ENCODE measurements around the gene MYCT1. TPM values are rescaled to one million over a fixed set of nuclear protein-coding genes. Genes with fewer than 3 reads are reported as not detected.

The MYCT1 gene
- total RNA-seq, 8 experiments from 2014 or later = 0.09 to 0.28 TPM; not detected in 6

GRCh38 chr6:152734630-152735029 lies 36.9 kb downstream of the MYCT1 start:
- in situ Hi-C loops (cut with MboI; ENCODE audit: low pct_unique_long_range_greater_than_20kb in 2 of 9, low sequenced_read_pairs in 9 of 9, unreplicated experiment in 9 of 9) = loop anchor here in 1 of 9 experiments (25.0 kb wide), 1 partner anchor 203 kb away; no protein-coding TSS in a partner anchor
- no peaks in the 10 kb centered on the region for H3K4me1 ChIP-seq (replicated peaks in 1 of 2)
- 20 to 100% (median 60%) methylated on average over 1 to 2 of the region's 2 CpGs; no CpG with 5 or more reads in 2 of the 10 experiments for WGBS, 10 experiments
- H3K27ac ChIP-seq = no peak overlapping the region
- ATAC-seq (replicated peaks in 6 of 8) = no peak
- no peak overlapping the region for H3K4me3 ChIP-seq

- Histone ChIP-seq H3K27ac (no peak overlapping the region), H3K4me1 (replicated peaks in 1 of 2) (no peaks in the 10 kb centered on the region), H3K4me3 (no peak overlapping the region)
- ATAC-seq (replicated peaks in 6 of 8) = no peak
- in situ Hi-C loops (cut with MboI; ENCODE audit: low pct_unique_long_range_greater_than_20kb in 2 of 9, low sequenced_read_pairs in 9 of 9, unreplicated experiment in 9 of 9) = loop anchor here in 1 of 9 experiments (25.0 kb wide), 1 partner anchor 201 kb away; no protein-coding TSS in a partner anchor
- 0 to 79% (median 64%) methylated on average over 1 to 2 of the region's 2 CpGs for WGBS, 10 experiments
Measured at GRCh38 chr6:152736687-152737273, 39.1 kb downstream of the MYCT1 start.

GRCh38 chr6:152745509-152746171 lies 47.9 kb downstream of the MYCT1 start:
- no peaks in the 10 kb centered on the region for H3K4me1 ChIP-seq (replicated peaks in 1 of 2)
- no peak overlapping the region for H3K4me3 ChIP-seq
- ATAC-seq (replicated peaks in 6 of 8) = peak in 1 of 8 experiments; percentile 7
- 20 to 91% (median 76%) methylated on average over 1 to 4 of the region's 4 CpGs; no CpG with 5 or more reads in 2 of the 10 experiments for WGBS, 10 experiments
- no peak overlapping the region for H3K27ac ChIP-seq
- in situ Hi-C loops (cut with MboI; ENCODE audit: low pct_unique_long_range_greater_than_20kb in 2 of 9, low sequenced_read_pairs in 9 of 9, unreplicated experiment in 9 of 9) = loop anchor here in 3 of 9 experiments (10.0 to 25.0 kb wide), 3 partner anchors 192 to 209 kb away; no protein-coding TSS in a partner anchor

DNA sequence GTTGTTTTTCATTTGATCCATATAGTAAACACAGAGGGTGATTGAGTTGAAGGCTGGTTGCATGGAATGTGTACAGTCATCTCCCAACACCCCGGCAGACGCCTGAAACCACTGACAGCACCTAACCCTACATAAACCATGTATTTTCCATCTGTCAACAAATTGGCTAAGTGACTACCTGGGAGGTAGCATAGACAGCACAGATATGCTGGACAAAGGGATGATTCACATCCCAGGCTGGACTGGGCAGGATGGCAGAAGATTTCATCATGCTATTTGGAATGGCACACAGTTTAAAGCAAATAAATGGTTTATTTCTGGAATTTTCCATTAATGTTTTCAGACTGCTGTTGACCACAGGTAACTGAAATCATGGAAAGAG lies 48.5 kb downstream of the MYCT1 start:
- WGBS, 10 experiments = 9 to 60% (median 40%) methylated on average over 1 to 2 of the region's 2 CpGs; no CpG with 5 or more reads in 7 of the 10 experiments
- peak in 5 of 8 experiments; percentile 25 to 78 (median 65) for ATAC-seq (replicated peaks in 6 of 8)

GRCh38 chr6:152748843-152749242 lies 51.1 kb downstream of the MYCT1 start:
- WGBS, 10 experiments = 0 to 43% (median 19%) methylated on average over 1 of the region's 1 CpG; no CpG with 5 or more reads in 2 of the 10 experiments
- in situ Hi-C loops (cut with MboI; ENCODE audit: low pct_unique_long_range_greater_than_20kb in 2 of 9, low sequenced_read_pairs in 9 of 9, unreplicated experiment in 9 of 9) = loop anchor here in 3 of 9 experiments (10.0 to 25.0 kb wide), 3 partner anchors 188 to 206 kb away; no protein-coding TSS in a partner anchor
- no peak for ATAC-seq (replicated peaks in 6 of 8)
- H3K27ac ChIP-seq = no peak overlapping the region
- no peak overlapping the region for H3K4me3 ChIP-seq
- H3K4me1 ChIP-seq (replicated peaks in 1 of 2) = no peaks in the 10 kb centered on the region

More for the DNA sequence above, 48.5 kb downstream of the MYCT1 start:
- no peaks in the 10 kb centered on the region for H3K4me1 ChIP-seq (replicated peaks in 1 of 2)
- no peak overlapping the region for H3K27ac ChIP-seq
- no peak overlapping the region for H3K4me3 ChIP-seq
- in situ Hi-C loops (cut with MboI; ENCODE audit: low pct_unique_long_range_greater_than_20kb in 2 of 9, low sequenced_read_pairs in 9 of 9, unreplicated experiment in 9 of 9) = loop anchor here in 3 of 9 experiments (10.0 to 25.0 kb wide), 3 partner anchors 191 to 209 kb away; no protein-coding TSS in a partner anchor

DNA sequence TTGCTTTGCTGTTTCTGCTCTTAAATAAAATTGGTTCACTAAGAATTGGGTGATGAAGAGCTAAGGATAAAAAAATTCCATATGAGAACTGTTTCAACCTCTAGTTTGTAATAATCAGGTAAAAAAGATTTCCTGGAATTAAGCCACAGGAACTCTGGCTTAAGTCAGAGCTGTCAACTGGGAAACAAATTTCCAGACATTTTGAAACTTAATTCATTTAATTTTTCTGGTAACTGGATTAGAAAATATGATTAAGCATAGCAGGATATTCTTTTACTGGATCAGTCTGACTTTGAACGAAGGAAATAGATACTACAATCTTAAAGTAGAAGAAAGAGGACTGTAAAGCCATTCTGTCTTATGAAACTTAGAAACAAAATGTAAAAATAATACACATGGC lies 51.6 kb downstream of the MYCT1 start:
- no peak overlapping the region for H3K27ac ChIP-seq
- ATAC-seq (replicated peaks in 6 of 8) = no peak
- in situ Hi-C loops (cut with MboI; ENCODE audit: low pct_unique_long_range_greater_than_20kb in 2 of 9, low sequenced_read_pairs in 9 of 9, unreplicated experiment in 9 of 9) = loop anchor here in 3 of 9 experiments (10.0 to 25.0 kb wide), 3 partner anchors 188 to 205 kb away; no protein-coding TSS in a partner anchor
- no peaks in the 10 kb centered on the region for H3K4me1 ChIP-seq (replicated peaks in 1 of 2)
- 0 to 100% (median 64%) methylated on average over 1 of the region's 1 CpG for WGBS, 10 experiments
- H3K4me3 ChIP-seq = no peak overlapping the region

GRCh38 chr6:152750694-152751093 lies 53.0 kb downstream of the MYCT1 start, which contains the start of gene VIP:
Gene VIP (plus strand): TSS chr6:152750797. CDS start chr6:152752178, 1,381 bp downstream.
- no peaks in the 10 kb centered on the region for H3K4me1 ChIP-seq (replicated peaks in 1 of 2)
- ATAC-seq (replicated peaks in 6 of 8) = peak in 5 of 8 experiments; percentile 57 to 83 (median 67)
- in situ Hi-C loops (cut with MboI; ENCODE audit: low pct_unique_long_range_greater_than_20kb in 2 of 9, low sequenced_read_pairs in 9 of 9, unreplicated experiment in 9 of 9) = loop anchor here in 2 of 9 experiments (25.0 kb wide), 1 partner anchor 187 kb away; no protein-coding TSS in a partner anchor
- WGBS, 10 experiments = 0 to 27% (median 7%) methylated on average over 1 to 5 of the region's 5 CpGs; no CpG with 5 or more reads in 1 of the 10 experiments
- no peak within 1 kb of the TSS for H3K4me3 ChIP-seq
- no peak within 1 kb of the TSS for H3K27ac ChIP-seq

DNA sequence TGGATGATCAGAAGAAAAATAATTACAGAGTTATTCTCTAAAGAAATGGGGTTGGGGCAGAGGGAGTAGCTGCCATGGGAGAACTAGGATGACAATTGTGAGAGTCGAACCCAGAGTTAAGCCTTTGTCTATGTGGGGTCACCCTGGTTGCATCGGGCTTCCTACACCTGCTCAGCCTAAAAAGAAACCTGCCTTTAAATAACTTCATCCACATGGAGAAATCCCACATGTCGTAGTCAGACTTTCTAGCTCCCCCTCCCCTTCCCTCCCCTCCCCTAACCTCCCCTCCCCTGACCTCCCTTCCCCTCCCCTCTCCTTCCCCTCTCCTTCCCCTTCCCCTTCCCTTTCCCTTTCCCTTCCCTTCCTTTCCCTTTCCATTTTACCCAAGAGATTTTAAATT lies 67.6 kb downstream of the MYCT1 start:
- WGBS, 10 experiments = 0 to 89% (median 46%) methylated on average over 1 to 2 of the region's 3 CpGs; no CpG with 5 or more reads in 6 of the 10 experiments
- in situ Hi-C loops (cut with MboI; ENCODE audit: low pct_unique_long_range_greater_than_20kb in 2 of 9, low sequenced_read_pairs in 9 of 9, unreplicated experiment in 9 of 9) = loop anchor here in 2 of 9 experiments (25.0 kb wide), 1 partner anchor 172 kb away; no protein-coding TSS in a partner anchor
- H3K4me3 ChIP-seq = no peak overlapping the region
- H3K27ac ChIP-seq = no peak overlapping the region
- no peaks in the 10 kb centered on the region for H3K4me1 ChIP-seq (replicated peaks in 1 of 2)
- no peak for ATAC-seq (replicated peaks in 6 of 8)

DNA sequence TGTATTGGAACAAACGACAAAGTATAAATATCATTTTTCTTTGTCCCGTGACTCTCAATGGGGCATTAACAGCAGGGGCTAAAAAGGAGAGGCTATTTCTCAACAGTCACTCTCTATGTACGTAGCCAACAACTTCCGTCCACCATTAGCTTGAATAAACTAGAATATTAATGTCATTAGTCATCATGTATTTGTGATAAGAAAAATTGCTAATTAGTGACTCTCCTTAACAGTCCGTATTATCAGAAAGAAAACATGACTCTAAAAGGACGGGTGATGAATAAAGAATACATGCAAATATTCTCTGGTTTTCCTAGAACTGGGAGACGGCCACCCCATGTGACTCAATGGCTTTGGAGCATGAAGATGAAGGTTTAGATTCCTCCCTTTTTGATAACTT lies 71.5 kb downstream of the MYCT1 start:
- no peak overlapping the region for H3K27ac ChIP-seq
- no peaks in the 10 kb centered on the region for H3K4me1 ChIP-seq (replicated peaks in 1 of 2)
- 19 to 95% (median 83%) methylated on average over 2 to 7 of the region's 7 CpGs; no CpG with 5 or more reads in 1 of the 10 experiments for WGBS, 10 experiments
- ATAC-seq (replicated peaks in 6 of 8) = no peak
- in situ Hi-C loops (cut with MboI; ENCODE audit: low pct_unique_long_range_greater_than_20kb in 2 of 9, low sequenced_read_pairs in 9 of 9, unreplicated experiment in 9 of 9) = loop anchor here in 2 of 9 experiments (25.0 kb wide), 1 partner anchor 168 kb away; no protein-coding TSS in a partner anchor
- no peak overlapping the region for H3K4me3 ChIP-seq

DNA sequence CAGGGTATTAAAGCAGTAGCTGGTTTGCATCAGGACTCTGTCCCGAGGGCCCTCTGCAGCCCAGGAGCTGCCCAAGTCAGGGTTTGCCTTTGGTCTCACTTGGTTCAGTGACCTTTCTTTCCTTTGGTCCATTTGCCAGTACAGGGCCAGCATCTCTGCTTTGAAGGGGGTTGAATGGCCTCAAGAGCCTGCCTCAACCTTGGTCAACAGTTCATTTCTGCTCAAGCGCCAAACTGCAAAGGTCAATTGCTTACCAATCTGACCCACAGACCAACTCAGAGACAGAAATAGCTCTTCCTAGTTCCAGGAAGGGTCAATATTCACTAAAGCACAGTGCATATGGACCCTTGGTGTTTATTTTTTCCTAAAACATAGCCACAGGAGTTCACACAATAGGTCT lies 72.3 kb downstream of the MYCT1 start:
- ATAC-seq (replicated peaks in 6 of 8) = no peak
- in situ Hi-C loops (cut with MboI; ENCODE audit: low pct_unique_long_range_greater_than_20kb in 2 of 9, low sequenced_read_pairs in 9 of 9, unreplicated experiment in 9 of 9) = loop anchor here in 2 of 9 experiments (25.0 kb wide), 1 partner anchor 167 kb away; no protein-coding TSS in a partner anchor
- Histone ChIP-seq H3K4me3 (no peak overlapping the region), H3K27ac (no peak overlapping the region), H3K4me1 (replicated peaks in 1 of 2) (no peaks in the 10 kb centered on the region)
- WGBS, 10 experiments = 40 to 100% (median 86%) methylated on average over 1 to 2 of the region's 2 CpGs; no CpG with 5 or more reads in 5 of the 10 experiments

DNA sequence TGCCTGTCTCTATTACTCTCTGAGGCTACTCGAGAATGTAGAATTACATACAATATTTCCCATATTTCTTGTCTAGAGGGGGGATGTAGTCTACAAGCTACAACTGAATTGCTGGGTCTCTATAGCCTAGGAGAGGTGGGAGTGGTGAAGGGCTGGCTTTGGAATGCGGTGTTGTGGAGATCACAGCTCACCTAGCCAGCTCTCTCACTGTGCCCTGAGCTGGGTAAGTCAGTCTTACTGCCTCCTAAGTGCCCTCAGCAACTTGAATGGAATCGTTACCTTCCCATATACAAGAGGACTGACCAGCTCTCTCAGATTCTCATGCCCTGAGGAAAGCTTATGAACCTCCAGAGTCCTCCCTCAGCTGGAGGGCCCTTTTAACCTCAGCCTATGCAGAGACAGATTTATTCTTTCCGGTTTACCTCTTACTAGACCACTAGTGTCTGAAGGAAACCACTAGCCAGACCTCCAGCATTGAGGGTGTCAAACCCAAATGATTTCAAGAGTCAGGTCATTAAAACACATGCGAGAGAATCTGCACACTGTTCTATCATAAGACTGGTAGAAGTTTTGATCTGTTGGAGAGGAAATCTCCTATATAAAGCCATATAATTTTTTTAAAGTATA lies 73.5 kb downstream of the MYCT1 start:
- no peak for ATAC-seq (replicated peaks in 6 of 8)
- H3K27ac ChIP-seq = no peak overlapping the region
- no peak overlapping the region for H3K4me3 ChIP-seq
- in situ Hi-C loops (cut with MboI; ENCODE audit: low pct_unique_long_range_greater_than_20kb in 2 of 9, low sequenced_read_pairs in 9 of 9, unreplicated experiment in 9 of 9) = loop anchor here in 2 of 9 experiments (25.0 kb wide), 1 partner anchor 166 kb away; no protein-coding TSS in a partner anchor
- 0 to 92% (median 61%) methylated on average over 2 to 4 of the region's 5 CpGs; no CpG with 5 or more reads in 4 of the 10 experiments for WGBS, 10 experiments
- no peaks in the 10 kb centered on the region for H3K4me1 ChIP-seq (replicated peaks in 1 of 2)
